LNCAP (cell line): ENCODE measurements around the gene EXOC6.
A peak's percentile ranks its signal among the peaks of the same experiment; 100 is the strongest.

ENCODE experiments used
- TF ChIP-seq, protein P1 (sequence below): fragments of 450-650 bp; IDR thresholded peaks from 2 replicates; pipeline ENCODE4 v1.5.1; 2017; ENCODE audit warnings: mild to moderate bottlenecking

EXOC6 gene

DNA sequence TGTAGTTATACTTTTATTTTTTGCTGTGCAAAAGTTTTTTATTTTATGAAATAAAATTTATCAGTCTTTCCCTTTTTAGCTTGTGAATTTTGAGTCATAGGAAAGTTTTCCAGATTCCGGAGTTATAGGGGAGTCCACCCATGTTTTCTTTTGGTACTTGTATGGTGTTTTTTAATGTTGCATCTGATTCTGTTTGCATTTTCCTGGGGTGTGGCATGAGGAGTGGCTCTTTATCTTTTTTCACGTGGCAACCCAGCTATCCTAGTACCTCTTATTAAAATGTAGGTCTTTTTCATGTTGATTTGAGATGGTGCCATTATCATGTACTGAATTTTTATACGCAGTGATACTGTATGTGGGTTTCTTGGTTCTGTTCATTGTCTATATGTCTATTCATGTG, 19.7 kb downstream of the EXOC6 start:
- TF ChIP-seq, protein P1, sequence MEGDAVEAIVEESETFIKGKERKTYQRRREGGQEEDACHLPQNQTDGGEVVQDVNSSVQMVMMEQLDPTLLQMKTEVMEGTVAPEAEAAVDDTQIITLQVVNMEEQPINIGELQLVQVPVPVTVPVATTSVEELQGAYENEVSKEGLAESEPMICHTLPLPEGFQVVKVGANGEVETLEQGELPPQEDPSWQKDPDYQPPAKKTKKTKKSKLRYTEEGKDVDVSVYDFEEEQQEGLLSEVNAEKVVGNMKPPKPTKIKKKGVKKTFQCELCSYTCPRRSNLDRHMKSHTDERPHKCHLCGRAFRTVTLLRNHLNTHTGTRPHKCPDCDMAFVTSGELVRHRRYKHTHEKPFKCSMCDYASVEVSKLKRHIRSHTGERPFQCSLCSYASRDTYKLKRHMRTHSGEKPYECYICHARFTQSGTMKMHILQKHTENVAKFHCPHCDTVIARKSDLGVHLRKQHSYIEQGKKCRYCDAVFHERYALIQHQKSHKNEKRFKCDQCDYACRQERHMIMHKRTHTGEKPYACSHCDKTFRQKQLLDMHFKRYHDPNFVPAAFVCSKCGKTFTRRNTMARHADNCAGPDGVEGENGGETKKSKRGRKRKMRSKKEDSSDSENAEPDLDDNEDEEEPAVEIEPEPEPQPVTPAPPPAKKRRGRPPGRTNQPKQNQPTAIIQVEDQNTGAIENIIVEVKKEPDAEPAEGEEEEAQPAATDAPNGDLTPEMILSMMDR = no peak

DNA sequence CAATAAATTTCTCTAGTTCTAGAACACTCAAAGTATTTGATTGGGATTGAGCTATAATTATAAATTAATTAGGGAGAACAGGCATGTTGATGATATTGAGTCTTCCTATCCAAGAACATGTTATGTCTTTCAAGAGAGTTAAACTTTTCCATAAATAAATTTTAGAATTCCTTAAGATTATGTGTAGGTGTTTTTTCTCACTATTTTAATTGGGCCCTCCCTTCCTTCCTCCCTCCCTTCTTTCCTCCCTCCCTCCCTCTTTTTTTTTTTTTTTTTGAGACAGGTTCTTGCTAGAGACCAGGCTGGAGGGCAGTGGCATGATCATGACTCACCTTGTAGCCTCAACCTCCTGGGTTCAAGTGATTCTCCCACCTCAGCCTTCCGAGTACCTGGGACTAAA, 20.2 kb downstream of the EXOC6 start:
- TF ChIP-seq, protein P1 = no peak

DNA sequence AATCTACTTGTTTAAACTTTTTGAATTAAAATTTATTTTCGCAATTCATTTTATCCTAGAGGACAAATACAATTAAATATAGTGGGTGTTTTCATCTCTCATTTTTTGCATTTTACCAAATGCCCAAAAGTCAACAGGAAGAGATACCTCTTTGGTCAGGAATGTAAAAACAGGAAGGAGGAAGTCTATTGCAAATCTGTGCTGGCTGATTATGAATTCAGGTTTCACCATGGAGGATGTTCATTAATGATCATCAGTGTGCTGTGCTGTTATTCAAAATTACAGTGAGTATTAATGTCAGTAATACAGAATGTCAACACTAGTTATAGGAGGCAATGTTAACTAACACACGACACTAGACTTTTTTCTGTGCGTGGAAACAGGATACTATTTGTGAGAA, 24.7 kb downstream of the EXOC6 start:
- TF ChIP-seq, protein P1 = no peak

DNA sequence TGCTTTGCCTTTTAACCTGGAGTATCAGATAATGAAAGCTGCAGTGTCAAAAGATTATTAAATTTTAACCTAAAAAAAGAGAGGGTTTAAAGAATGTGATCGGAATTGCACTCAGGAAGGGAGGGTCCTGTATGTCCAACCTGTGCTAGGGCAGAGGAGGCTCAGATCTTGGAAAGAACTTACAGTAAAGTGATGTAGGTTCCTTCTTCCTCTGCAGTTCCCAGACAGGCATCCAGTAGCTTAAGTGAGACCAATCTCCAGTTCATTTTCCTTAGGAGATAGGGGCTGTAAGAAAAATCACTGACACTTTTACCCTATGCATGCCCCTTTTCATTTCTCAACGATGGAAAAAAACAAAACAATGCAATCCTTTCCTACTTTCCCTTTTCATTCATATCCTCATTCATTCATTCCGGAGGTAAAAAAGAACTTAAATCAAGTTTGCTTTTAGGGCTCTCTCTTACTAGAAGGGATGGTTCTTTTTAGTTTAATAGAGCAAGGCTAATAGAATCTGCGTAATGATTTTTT, 28.3 kb downstream of the EXOC6 start:
- TF ChIP-seq, protein P1 = no peak

DNA sequence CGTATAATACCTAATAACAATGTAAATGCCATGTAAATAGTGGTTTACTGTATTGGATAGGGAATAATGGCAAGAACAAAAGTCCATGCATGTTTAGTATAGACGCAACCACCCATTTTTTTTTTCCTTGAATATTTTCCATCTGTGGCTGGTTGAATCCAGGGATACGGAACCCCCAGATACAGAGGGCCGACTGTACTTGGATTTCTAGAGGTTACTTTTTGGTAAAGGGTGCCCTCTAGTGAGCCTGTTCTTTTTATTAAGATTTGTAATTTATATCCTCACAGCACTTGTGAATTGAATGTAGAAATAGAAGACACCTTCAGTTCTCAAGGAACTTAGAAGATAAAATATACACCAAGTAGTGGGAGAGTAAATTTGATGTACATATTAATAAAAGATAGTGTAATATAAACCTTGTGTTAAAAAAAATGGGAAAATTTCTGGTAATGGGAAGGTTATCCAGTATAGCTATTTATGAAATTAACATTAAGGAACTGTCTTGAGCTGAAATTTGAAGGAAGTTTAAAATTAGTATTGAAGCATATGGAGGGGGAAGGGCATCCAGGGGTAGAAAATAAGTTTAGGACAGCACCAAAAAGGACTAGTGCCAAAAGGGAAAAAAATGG, 32.0 kb downstream of the EXOC6 start:
- TF ChIP-seq, protein P1 = peak; percentile 62

DNA sequence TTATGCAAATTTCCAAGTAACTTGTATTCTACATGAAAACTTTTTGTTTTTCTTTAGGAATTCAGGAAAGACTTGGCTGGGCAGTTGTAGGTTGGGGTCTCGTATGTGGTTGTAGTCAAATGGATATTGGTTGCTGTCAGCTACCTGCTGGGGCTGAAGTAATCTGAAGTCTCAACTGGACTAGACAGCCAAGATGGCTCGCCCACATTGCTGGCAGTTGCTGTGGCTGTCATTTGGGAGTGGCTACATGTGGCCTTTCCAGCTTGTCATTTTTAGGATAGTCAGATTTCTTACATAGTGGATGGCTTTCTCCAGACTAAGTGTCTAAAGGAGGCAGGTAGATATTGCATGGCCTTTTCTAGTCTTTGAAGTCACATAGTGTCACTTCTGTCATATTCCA, 32.6 kb downstream of the EXOC6 start:
- TF ChIP-seq, protein P1 = no peak

DNA sequence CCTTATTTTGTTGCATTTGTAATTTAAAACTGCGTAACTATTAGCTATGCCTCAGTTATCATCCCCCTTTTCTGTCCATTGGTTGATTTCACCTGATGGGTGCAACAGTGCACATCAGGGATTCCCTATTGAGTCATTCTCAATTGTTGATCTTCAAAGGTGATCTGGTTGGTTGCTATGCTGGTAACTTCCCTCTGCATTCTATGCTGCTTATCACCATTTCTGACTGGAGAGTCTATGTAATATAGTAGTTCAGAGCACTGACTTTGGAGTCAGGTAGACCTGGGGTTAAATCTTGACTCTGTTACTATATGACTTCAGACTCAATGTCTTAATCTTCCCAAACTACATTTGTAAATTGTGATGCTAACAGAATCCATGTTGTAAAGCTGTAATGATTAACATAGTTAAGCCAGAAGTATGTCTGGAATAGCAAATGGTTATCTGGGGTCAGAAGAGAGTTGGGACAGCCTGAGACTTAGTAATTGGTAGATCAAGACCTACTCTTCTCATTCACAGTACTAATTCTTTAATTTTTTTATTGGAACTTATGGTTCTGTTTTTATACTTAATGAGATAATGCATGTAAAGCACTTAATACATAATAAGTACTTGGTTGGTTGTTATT, 38.1 kb downstream of the EXOC6 start:
- TF ChIP-seq, protein P1 = no peak
